ENCODE results near the gene TREML1. TPM values are rescaled to one million over a fixed set of nuclear protein-coding genes. Genes with fewer than 3 reads are reported as not detected.

Gene TREML1
- total RNA-seq, 1 experiment from 2014 or later, result not detected

DNA sequence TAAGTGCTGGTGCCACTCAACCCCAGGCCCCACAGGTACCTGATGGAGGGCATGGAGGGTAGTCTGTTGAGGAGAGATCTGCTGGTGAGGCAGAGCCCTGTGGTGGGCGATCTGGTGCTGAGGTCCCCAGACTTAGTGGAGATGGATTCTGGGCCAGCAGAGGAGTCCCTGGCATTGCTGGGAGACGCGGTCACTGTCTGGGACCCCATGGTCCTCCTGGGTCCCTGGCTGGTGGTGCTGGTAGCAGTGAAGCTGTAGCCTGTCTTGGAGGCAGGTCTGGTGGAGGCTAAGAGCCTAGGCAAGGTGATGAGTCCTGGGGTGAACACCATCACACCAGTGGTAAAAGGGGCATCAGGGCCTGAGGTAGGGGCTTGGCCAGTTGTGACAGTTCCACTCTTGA, 40.2 kb upstream of the TREML1 start:
- Histone ChIP-seq H3K4me1 (replicated peaks; ENCODE audit: insufficient read depth) (no peaks in the 10 kb centered on the region), H3K79me2 (ENCODE audit: low read depth) (no peaks in the 10 kb centered on the region), H3F3A (ENCODE audit: insufficient read depth, low read depth) (no peaks in the 10 kb centered on the region), H4K20me1 (ENCODE audit: insufficient read depth) (no peaks in the 10 kb centered on the region), H3K4me3 (no peak overlapping the region), H3K4me2 (no peak overlapping the region), H3K9me3 (ENCODE audit: insufficient read depth, low read depth) (0 out of 2 replicates have a peak, but pooled peaks cover 4% of the 10 kb centered on the region), H3K27me3 (ENCODE audit: insufficient read depth, low read depth) (peaks cover 74% of the 10 kb centered on the region), H3K27ac (no peak overlapping the region), H2AFZ (no peak overlapping the region), H3K9me2 (ENCODE audit: insufficient read depth) (no peaks in the 10 kb centered on the region), H3K36me3 (ENCODE audit: low read depth) (no peaks in the 10 kb centered on the region)
- BruUV-seq (replicated peaks), result no TSS peak
- ChIA-PET POLR2A (ENCODE audit: unreplicated experiment) (no interaction called here), CTCF (no interaction called here)
- intact Hi-C loops (cut with micrococcal nuclease; ENCODE audit: unreplicated experiment), result no loop called here
- DNase-seq, result no peak
- no peak for TF ChIP-seq EZH2 (IDR thresholded peaks at IDR 0.05; ENCODE audit: low read depth)
- TF ChIP-seq, protein P1, sequence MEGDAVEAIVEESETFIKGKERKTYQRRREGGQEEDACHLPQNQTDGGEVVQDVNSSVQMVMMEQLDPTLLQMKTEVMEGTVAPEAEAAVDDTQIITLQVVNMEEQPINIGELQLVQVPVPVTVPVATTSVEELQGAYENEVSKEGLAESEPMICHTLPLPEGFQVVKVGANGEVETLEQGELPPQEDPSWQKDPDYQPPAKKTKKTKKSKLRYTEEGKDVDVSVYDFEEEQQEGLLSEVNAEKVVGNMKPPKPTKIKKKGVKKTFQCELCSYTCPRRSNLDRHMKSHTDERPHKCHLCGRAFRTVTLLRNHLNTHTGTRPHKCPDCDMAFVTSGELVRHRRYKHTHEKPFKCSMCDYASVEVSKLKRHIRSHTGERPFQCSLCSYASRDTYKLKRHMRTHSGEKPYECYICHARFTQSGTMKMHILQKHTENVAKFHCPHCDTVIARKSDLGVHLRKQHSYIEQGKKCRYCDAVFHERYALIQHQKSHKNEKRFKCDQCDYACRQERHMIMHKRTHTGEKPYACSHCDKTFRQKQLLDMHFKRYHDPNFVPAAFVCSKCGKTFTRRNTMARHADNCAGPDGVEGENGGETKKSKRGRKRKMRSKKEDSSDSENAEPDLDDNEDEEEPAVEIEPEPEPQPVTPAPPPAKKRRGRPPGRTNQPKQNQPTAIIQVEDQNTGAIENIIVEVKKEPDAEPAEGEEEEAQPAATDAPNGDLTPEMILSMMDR (conservative IDR thresholded peaks at IDR 0.05), result no peak

DNA sequence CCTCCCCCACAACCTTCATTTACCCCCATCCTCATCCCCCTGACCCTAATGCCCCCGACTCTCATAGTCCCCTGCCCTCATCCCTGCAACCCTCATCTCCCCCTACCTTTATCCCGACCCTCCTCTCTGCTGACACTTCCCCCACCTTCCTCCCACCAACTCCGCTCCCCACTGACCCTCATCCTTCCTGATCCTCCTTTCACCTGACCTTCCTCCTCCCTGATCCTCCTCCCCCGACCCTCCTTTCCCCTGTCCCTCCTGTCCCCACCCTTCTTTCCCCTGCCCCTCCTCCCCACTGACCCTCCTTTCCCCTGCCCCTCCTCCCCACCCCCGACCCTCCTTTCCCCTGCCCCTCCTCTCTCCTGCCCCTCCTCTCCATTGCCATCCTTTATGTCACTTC, 39.7 kb upstream of the TREML1 start:
- H3F3A ChIP-seq (ENCODE audit: insufficient read depth, low read depth), result no peaks in the 10 kb centered on the region
- POLR2A ChIA-PET (ENCODE audit: unreplicated experiment), result no interaction called here
- DNase-seq, result no peak

DNA sequence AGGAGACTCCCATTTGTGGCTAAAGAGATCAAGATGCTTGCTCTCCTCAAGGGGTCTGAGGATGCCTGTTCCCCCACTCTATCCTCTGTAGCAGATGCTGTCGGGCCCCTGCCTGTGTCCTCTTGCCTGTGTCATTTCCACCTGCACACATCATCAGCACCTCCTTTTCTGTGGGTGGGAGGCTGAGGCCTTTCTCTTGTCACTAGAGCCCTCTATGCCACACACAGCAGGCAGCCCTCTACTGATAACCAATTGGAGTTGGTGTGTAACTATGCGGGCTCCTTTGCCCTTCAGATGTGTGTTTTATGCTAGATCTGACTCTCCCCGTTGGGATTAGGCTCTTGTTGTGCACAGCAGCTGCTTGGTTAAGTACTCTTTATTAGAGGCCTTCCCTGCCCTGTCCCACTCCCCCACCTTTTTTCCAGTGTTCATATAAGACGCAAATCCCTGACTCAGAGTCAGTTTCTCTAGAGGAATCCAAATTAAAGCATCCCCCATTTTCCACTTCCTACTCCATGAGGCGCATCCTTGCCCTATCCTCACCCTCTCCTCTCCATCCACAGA, 39.1 kb upstream of the TREML1 start:
- no peaks in the 10 kb centered on the region for H3K36me3 ChIP-seq (ENCODE audit: low read depth)
- H2AFZ ChIP-seq, result no peak overlapping the region
- no TSS peak for BruUV-seq (replicated peaks)
- no peak for DNase-seq
- H3K27ac ChIP-seq, result no peak overlapping the region
- no peak for TF ChIP-seq EZH2 (IDR thresholded peaks at IDR 0.05; ENCODE audit: low read depth)
- TF ChIP-seq, protein P1 (conservative IDR thresholded peaks at IDR 0.05), result no peak
- intact Hi-C loops (cut with micrococcal nuclease; ENCODE audit: unreplicated experiment), result no loop called here
- H4K20me1 ChIP-seq (ENCODE audit: insufficient read depth), result no peaks in the 10 kb centered on the region
- no peaks in the 10 kb centered on the region for H3K4me1 ChIP-seq (replicated peaks; ENCODE audit: insufficient read depth)
- no peak overlapping the region for H3K4me2 ChIP-seq
- H3K9me2 ChIP-seq (ENCODE audit: insufficient read depth), result no peaks in the 10 kb centered on the region
- no peaks in the 10 kb centered on the region for H3K79me2 ChIP-seq (ENCODE audit: low read depth)
- peaks cover 73% of the 10 kb centered on the region for H3K27me3 ChIP-seq (ENCODE audit: insufficient read depth, low read depth)
- H3K4me3 ChIP-seq, result no peak overlapping the region
- H3F3A ChIP-seq (ENCODE audit: insufficient read depth, low read depth), result no peaks in the 10 kb centered on the region
- 0 out of 2 replicates have a peak, but pooled peaks cover 5% of the 10 kb centered on the region for H3K9me3 ChIP-seq (ENCODE audit: insufficient read depth, low read depth)
- ChIA-PET CTCF (no interaction called here), POLR2A (ENCODE audit: unreplicated experiment) (no interaction called here)

More for the DNA sequence above, 39.7 kb upstream of the TREML1 start:
- no peak overlapping the region for H3K27ac ChIP-seq
- H3K36me3 ChIP-seq (ENCODE audit: low read depth), result no peaks in the 10 kb centered on the region
- H3K4me2 ChIP-seq, result no peak overlapping the region
- no peaks in the 10 kb centered on the region for H4K20me1 ChIP-seq (ENCODE audit: insufficient read depth)
- CTCF ChIA-PET, result no interaction called here
- peaks cover 73% of the 10 kb centered on the region for H3K27me3 ChIP-seq (ENCODE audit: insufficient read depth, low read depth)
- no peak for TF ChIP-seq EZH2 (IDR thresholded peaks at IDR 0.05; ENCODE audit: low read depth)
- TF ChIP-seq, protein P1 (conservative IDR thresholded peaks at IDR 0.05), result no peak
- H3K9me3 ChIP-seq (ENCODE audit: insufficient read depth, low read depth), result 0 out of 2 replicates have a peak, but pooled peaks cover 5% of the 10 kb centered on the region
- H3K79me2 ChIP-seq (ENCODE audit: low read depth), result no peaks in the 10 kb centered on the region
- H3K4me3 ChIP-seq, result no peak overlapping the region
- H2AFZ ChIP-seq, result no peak overlapping the region
- no peaks in the 10 kb centered on the region for H3K4me1 ChIP-seq (replicated peaks; ENCODE audit: insufficient read depth)
- no peaks in the 10 kb centered on the region for H3K9me2 ChIP-seq (ENCODE audit: insufficient read depth)
- intact Hi-C loops (cut with micrococcal nuclease; ENCODE audit: unreplicated experiment), result no loop called here
- no TSS peak for BruUV-seq (replicated peaks)

Data from PC-9 (cell line).